Neural progenitor cell (in vitro differentiated cells): ENCODE results near the gene UBAP2L.

Experiments used
- EZH2 ChIP-seq: fragments of 200-600 bp; sonication (generic); IDR thresholded peaks from 2 replicates; pipeline ENCODE4 v1.6.1; 2017; ENCODE audit warnings: antibody characterized with exemption, mild to moderate bottlenecking, moderate library complexity
- EZH2phosphoT487 ChIP-seq: fragments of 200-600 bp; sonication (generic); IDR thresholded peaks from 2 replicates; pipeline ENCODE4 v1.6.1; 2017; ENCODE audit warnings: antibody characterized with exemption
- TF ChIP-seq, protein P1 (sequence below): fragments of 200-600 bp; sonication (generic); IDR thresholded peaks from 2 replicates; pipeline ENCODE4 v1.5.1; 2017; ENCODE audit warnings: antibody characterized with exemption, mild to moderate bottlenecking

DNA sequence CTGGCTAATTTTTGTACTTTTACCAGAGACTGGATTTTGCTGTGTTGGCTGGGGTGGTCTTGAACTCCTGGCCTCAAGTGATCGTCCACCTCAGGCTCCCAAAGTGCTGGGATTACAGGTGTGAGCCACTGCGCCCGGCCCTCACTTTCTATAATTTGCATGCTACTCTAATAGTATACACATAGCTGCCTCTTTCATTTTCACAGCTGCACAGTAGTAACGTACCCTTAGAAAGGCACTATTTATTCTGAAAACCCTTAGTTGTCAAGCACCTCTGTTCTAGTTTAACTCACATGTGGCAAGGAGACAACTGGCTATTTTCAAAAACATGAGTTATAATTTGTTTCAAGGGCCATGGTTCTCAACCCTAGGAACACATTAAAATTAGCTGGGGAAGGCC lies 46.1 kb upstream of the UBAP2L start:
- TF ChIP-seq, protein P1, sequence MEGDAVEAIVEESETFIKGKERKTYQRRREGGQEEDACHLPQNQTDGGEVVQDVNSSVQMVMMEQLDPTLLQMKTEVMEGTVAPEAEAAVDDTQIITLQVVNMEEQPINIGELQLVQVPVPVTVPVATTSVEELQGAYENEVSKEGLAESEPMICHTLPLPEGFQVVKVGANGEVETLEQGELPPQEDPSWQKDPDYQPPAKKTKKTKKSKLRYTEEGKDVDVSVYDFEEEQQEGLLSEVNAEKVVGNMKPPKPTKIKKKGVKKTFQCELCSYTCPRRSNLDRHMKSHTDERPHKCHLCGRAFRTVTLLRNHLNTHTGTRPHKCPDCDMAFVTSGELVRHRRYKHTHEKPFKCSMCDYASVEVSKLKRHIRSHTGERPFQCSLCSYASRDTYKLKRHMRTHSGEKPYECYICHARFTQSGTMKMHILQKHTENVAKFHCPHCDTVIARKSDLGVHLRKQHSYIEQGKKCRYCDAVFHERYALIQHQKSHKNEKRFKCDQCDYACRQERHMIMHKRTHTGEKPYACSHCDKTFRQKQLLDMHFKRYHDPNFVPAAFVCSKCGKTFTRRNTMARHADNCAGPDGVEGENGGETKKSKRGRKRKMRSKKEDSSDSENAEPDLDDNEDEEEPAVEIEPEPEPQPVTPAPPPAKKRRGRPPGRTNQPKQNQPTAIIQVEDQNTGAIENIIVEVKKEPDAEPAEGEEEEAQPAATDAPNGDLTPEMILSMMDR, result no peak
- TF ChIP-seq EZH2phosphoT487 (no peak), EZH2 (no peak)
